ENCODE results near the gene CLEC3B.
"Not testable (repeated sequence)": the region's sequence is repeated elsewhere in the genome, so short reads cannot be mapped to it uniquely, and the experiment has no call there.

CLEC3B gene, protein sequence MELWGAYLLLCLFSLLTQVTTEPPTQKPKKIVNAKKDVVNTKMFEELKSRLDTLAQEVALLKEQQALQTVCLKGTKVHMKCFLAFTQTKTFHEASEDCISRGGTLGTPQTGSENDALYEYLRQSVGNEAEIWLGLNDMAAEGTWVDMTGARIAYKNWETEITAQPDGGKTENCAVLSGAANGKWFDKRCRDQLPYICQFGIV

GRCh38 chr3:45026038-45026437 lies at the start of gene CLEC3B:
TSS of gene CLEC3B (plus strand) at chr3:45026303. CDS start at chr3:45026363, 60 bp downstream.
- DNase-seq (ENCODE audit: low spot score), result no peak

DNA sequence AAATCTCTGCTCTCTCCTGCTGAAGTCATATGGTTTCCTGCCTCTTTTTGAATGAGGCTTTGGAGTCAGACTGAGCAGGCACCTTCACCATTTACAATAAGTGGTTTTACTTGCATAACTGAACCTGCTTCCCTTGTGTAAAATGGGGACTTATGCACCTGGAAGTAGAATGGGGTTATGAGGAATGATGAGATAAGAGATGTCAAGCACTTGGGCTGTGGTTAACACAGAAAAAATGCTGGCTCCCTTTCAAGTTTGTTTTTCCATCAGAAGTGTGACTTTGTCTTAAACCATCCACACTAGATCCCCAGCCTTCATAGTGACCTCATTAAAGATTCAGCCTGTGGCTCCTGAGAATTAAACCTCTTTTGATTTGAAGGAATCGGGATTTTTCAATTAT lies 44.9 kb upstream of the CLEC3B start:
- no peak for DNase-seq (ENCODE audit: low spot score)

GRCh38 chr3:44981751-44982150 lies 44.4 kb upstream of the CLEC3B start:
- DNase-seq (ENCODE audit: low spot score), result no peak

DNA sequence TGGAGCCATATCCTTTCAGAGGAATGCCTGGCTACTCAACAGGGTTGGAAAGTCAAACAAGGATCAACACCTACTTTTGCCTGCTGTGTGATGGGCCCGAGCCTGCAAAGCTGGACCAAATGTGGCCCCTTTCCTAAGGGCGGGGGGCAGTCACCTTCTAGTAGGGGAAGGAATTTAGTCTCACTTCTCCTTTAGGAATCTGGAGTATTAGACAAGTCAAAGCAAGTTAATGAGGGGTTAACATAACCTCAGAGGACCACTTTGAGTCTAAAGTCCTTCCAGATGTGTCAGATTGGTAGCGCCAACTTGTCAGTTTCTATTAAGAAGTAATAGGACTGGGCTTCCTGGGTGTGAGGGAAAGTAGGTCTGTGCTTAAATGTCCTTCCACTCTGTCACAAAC lies 43.3 kb upstream of the CLEC3B start:
- DNase-seq (ENCODE audit: low spot score), result no peak

- DNase-seq (ENCODE audit: low spot score), result no peak
Measured at GRCh38 chr3:44983484-44983941, 42.6 kb upstream of the CLEC3B start.

GRCh38 chr3:44984335-44984734 lies 41.8 kb upstream of the CLEC3B start:
- no peak for DNase-seq (ENCODE audit: low spot score)

DNA sequence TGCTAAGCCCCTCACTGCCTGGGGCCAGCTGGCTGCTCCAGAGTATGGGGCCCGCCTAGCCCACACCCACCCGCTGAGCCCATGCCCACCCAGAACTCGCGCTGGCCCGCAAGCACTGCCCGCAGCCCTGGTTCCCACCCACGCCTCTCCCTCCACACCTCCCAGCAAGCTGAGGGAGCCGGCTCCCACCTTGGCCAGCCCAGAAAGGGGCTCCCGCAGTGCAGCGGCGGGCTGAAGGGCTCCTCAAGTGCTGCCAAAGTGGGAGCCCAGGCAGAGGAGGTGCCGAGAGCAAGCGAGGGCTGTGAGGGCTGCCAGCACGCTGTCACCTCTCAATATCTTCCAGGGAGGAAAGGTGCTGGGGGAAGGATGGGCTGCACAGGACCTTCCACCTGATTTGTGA lies 39.8 kb upstream of the CLEC3B start:
- not testable (repeated sequence) for DNase-seq (ENCODE audit: low spot score)

GRCh38 chr3:44987332-44987731 lies 38.8 kb upstream of the CLEC3B start:
- no peak for DNase-seq (ENCODE audit: low spot score)

DNA sequence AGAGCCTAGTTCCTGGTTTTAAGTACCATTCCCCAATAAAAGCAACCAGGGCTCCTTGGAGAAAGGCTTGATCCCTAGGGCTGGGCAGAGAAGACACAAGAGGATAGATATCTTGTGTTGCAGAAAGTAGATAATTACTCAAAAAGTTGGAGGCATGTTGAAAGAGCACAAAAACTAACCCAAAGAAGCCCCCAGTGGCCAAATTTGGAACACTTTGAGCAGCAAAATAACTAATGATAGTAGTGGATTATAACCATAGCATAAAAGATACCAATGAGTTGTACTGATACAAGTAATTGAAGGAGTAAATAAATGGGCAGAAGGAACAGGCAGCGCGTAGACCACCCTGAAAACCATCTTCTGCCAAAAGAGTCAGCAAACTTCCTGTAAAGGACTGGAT lies 38.0 kb upstream of the CLEC3B start:
- DNase-seq (ENCODE audit: low spot score), result no peak

DNA sequence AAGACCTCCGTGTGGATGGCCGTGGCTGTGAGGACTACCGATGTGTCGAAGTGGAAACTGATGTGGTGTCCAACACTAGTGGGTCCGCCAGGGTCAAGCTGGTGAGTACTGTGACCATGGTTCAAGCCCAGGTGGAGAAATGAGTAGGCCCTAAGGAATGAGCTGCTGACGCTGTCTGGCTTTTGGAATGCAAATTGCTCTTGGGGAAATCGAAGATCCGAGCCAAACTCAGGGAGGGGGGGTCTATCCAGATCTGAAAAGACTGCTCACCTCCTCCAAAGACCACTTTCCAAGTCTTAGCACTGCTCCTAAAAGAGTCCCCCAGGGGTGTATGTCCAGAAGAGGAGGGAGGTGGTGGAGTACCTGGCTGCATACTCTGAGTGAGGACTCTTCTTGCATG lies 37.0 kb upstream of the CLEC3B start:
- DNase-seq (ENCODE audit: low spot score), result no peak

DNA sequence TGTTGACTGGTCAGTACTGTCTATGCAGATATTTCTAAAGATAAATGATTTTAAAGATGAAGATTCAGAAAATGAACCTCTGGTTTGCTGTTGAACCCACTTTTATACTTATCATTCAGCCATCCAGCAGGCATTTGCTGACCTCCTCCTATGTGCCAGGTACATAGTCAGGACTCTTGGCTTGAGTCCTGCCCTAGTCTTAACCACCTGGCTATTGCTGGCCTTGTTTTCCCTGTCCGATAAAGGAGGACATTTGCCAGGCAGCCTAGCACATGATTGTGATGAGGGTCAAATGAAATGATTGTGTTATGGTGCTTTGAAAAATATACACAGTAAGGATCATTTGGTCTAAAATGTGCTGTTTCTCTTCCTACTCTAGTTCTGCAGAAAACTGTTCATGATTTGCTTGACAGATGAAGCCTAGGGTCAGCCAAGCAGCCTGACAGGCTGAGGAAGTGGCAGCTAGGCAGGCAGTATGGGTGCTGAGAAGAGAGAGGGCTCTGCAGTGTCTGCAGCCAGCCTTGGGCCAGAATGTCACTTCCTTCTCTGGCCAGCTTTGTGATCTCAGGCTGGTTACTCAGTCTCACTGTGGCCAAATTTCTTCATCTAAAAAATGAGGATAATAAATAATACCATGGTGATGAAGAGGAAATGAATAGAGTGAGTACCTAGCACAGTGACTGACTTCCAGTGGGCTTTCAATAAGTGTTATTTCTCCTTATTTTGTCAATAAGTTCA lies 36.3 kb upstream of the CLEC3B start:
- no peak for DNase-seq (ENCODE audit: low spot score)

GRCh38 chr3:44991326-44991725 lies 34.8 kb upstream of the CLEC3B start:
- no peak for DNase-seq (ENCODE audit: low spot score)

DNA sequence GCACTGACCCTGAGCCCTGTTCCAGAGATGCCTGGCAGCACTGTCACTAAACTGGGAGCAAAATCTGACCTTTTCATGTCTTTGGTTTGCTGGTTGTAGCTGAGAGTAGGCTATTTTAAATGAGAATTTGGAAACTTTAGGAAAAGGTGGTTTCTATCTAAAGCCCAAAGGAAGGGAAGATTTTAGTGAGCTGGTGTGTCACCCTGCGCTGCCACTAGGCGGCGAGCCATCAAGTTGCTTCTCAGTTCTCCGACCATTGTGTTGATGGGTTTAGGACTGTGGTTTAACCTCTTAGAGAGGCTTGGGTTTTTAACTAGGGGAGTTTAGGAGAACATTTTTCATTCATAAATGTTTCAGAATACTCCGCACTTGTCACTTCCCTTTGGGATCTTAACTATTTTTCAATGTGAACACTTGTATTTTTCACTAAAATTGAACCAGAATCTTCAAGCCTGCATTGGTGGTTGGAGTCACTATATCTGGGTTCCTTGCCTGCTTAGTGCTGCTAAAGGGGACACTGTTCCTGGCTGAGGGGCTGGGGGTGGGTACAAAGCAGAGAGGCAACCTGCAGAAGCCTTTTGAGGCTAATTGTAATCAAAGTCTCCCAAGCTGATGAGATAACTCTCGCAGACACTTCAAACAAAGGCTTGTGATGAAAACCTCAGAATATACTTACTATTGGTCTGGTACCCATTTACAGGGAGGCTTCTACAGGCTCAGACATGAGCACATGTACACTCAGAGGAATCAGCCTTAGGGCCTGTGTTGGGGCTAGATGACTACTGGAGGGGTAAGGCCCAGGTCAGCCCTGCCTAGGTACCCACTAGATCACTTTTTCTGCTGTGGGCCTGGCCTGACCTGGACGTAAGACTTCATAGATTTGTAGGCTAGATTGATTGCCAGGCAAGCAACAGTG lies 33.3 kb upstream of the CLEC3B start:
- peak; percentile 25 for DNase-seq (ENCODE audit: low spot score)

- DNase-seq (ENCODE audit: low spot score), result no peak
Measured at GRCh38 chr3:44993471-44994205, 32.5 kb upstream of the CLEC3B start.

- DNase-seq (ENCODE audit: low spot score), result no peak
Measured at GRCh38 chr3:44995142-44995770, 30.8 kb upstream of the CLEC3B start.

DNA sequence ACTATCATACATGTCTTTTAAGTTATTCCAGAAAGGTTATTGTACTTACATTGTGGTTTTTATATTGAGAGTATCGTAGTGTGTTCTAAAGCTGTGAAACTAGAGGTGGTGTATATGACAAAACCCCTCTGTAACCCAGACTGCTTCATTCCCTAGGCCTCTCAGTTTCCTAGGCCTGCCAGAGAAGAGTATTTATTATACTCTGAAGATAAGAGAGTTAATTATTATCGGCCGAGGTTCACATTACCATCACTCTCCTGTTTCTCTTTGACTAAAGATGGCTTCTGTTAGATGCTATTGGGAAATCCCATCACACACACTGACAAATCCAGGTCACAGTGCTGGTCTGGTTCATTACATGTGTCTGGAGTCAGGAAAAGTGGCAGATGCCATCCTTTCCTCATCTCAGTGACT lies 29.5 kb upstream of the CLEC3B start:
- no peak for DNase-seq (ENCODE audit: low spot score)

DNA sequence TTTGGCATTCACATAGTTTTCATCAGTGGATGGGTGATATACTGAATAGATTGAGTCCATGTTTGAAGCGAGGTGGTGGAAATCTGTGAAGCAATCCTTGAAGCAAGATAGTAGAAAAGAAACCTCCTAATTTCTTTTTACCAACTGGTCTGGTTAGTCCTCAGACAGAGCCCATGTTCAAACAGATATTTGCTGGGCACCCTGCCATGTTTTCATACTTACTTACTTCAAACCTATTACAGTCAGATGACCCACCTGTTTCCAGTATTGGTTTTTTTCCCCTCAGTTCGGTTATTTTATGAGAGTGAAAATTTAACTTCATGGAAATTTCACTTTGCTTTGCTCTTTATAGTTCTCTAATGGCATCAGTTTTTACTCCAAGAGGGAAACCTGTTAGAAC lies 26.3 kb upstream of the CLEC3B start:
- DNase-seq (ENCODE audit: low spot score), result no peak

DNA sequence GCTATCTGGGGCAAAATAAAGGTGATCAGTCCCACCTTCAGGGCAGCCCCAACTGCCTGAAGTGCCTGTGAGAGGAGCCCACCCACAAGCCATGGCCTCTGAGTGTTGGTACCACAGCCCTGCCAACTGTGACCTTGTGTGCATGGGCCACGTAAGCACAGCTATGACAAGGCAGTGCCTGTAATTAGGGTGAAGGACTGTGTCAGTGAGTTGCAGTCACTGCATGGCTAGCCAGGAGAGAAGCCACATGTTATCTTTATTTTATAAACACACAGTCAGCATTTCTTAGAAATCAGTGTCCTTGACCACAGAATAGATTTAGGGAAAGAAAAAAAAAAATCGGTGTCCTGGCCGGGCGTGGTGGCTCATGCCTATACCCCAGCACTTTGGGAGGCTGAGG lies 25.3 kb upstream of the CLEC3B start:
- DNase-seq (ENCODE audit: low spot score), result no peak

DNA sequence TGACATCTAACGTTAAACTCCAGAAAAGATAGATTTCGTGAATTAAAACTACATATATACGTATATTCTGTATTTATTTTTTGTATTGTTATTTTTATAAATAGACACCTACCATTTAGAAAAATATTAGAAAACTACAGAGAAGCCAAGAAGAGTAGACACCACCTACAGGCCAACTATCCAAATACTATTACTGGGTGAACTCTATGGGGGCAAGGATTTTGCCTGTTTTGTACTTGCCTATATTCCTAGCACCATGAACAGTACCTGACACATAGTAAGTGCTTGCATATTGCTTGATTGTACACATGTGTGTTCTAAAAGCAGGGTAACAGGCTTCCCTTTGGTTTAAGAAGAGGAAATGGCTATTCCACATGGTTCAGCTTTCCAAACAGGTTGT lies 24.4 kb upstream of the CLEC3B start:
- DNase-seq (ENCODE audit: low spot score), result no peak

DNA sequence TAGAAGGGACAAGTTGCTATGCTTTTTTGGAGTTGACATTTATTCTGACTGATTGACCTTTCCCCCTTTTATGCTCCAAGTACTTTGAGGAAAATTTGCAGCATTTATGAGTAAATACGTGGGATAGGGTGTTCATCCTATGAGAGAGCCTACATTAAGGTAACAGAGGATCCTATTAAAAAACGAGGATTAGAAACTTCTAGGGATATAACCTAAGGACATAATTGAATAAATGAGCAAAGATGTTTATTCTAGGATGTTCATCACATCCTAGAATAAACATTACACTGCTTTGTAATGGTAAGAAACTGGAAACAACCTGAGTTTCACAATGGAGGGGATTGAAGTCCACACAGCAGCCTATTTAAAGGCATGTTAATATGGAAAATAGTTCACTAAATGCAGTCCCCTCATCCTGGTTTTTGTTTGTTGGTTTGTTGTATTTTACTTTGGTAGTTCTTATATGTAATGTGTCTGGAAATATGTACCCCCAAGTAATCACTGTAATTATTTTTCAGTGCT lies 23.9 kb upstream of the CLEC3B start:
- no peak for DNase-seq (ENCODE audit: low spot score)

DNA sequence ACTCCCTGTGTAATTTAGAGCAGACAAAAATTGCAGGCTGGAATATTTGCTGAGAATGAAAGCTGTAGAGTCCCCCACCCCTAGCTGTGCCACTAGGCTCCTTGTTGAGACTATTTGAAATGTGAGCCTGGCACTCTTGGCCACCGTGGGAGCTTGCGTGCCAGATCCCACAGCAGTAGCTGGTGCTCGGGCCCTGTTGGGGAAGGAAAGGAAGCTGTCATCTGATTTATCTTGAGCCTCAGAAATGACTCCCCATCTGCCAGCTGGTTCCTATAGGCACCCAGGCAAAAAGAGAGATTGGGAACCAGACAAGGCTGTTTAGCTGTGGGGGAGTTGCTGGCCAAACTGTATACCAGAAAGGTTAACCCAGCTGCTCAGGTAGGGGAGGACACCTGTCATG lies 23.4 kb upstream of the CLEC3B start:
- no peak for DNase-seq (ENCODE audit: low spot score)

Data from kidney capillary endothelial cell (primary cell).